SU-DHL-6 (cell line): ENCODE results near the gene ZNF219.

Source experiments
- EZH2phosphoT487 ChIP-seq: fragments of 200-600 bp; sonication (generic), shearing (Covaris generic); conservative IDR thresholded peaks from 2 replicates; pipeline ENCODE4 v1.6.1; 2018; ENCODE audit warnings: mild to moderate bottlenecking, antibody characterized with exemption, low read length, moderate library complexity, mixed read lengths
- TF ChIP-seq, protein P1 (sequence below): fragments of 200-600 bp; sonication (generic); IDR thresholded peaks from one replicate; pipeline ENCODE4 v1.5.1; 2017; ENCODE audit warnings: antibody characterized with exemption, mild to moderate bottlenecking, low read length, moderate library complexity; ENCODE audit not compliant: insufficient read depth, poor library complexity, severe bottlenecking

DNA sequence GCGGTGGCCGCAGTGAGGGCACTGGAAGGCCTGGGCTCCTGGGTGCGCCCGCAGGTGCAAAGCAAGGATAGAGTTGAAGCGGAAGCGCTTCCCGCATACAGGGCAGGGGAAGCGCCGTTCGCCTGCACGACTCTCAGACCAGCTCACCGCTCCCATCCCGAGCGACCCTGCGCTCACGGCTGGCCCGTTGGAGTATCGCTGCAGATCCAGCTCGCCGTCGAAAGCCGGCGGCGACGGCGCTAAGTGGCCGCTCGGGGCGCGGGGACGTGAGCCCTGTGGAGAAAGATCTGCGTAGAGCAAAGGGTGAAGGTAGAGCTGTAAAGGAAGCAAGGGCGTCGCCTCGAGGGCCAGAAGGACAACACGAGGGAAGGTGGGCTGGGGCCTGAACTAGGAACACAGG, 5.4 kb downstream of the ZNF219 start:
- TF ChIP-seq, protein P1, sequence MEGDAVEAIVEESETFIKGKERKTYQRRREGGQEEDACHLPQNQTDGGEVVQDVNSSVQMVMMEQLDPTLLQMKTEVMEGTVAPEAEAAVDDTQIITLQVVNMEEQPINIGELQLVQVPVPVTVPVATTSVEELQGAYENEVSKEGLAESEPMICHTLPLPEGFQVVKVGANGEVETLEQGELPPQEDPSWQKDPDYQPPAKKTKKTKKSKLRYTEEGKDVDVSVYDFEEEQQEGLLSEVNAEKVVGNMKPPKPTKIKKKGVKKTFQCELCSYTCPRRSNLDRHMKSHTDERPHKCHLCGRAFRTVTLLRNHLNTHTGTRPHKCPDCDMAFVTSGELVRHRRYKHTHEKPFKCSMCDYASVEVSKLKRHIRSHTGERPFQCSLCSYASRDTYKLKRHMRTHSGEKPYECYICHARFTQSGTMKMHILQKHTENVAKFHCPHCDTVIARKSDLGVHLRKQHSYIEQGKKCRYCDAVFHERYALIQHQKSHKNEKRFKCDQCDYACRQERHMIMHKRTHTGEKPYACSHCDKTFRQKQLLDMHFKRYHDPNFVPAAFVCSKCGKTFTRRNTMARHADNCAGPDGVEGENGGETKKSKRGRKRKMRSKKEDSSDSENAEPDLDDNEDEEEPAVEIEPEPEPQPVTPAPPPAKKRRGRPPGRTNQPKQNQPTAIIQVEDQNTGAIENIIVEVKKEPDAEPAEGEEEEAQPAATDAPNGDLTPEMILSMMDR, result no peak
- TF ChIP-seq EZH2phosphoT487, result no peak
